SK-N-SH treated with all-trans-retinoic acid at 6 μM for 48 hours (cell line): ENCODE measurements around the gene ZNF217.
"Not testable (repeated sequence)": the region's sequence is repeated elsewhere in the genome, so short reads cannot be mapped to it uniquely, and the experiment has no call there.

ENCODE experiments used
- ATAC-seq: fragments of 200-7000 bp; cut with Tn5 transposase; 3 replicates; pipeline ENCODE4 v1.9.1; 2020; ENCODE audit warnings: mild to moderate bottlenecking, moderate library complexity
- ARNTL ChIP-seq: fragments of 450-650 bp; formaldehyde crosslinking; IDR thresholded peaks from 2 replicates; pipeline ENCODE4 v1.5.0; 2020; ENCODE audit warnings: low read depth, mild to moderate bottlenecking, moderate library complexity, borderline replicate concordance
- BACH2 ChIP-seq: fragments of 250-450 bp; sonication (Bioruptor Pico); IDR thresholded peaks from 2 replicates; pipeline ENCODE4 v1.9.0; 2021; ENCODE audit warnings: mild to moderate bottlenecking, borderline replicate concordance
- CSDC2 ChIP-seq: fragments of 250-450 bp; sonication (Bioruptor Pico); IDR thresholded peaks from 2 replicates; pipeline ENCODE4 v1.5.0; 2020; ENCODE audit warnings: mild to moderate bottlenecking, moderate library complexity
- ESRRG ChIP-seq: fragments of 250-450 bp; sonication (Bioruptor Pico); IDR thresholded peaks from 2 replicates; pipeline ENCODE4 v1.6.1; 2021; ENCODE audit warnings: mild to moderate bottlenecking
- GLIS3 ChIP-seq: fragments of 250-450 bp; sonication (Bioruptor Pico); IDR thresholded peaks from 2 replicates; pipeline ENCODE4 v1.5.0; 2020; ENCODE audit warnings: mild to moderate bottlenecking, moderate library complexity
- ISL1 ChIP-seq: fragments of 250-450 bp; sonication (Bioruptor Pico); IDR thresholded peaks from 2 replicates; pipeline ENCODE4 v2.1.2; 2022; ENCODE audit warnings: mild to moderate bottlenecking, moderate library complexity
- OSR1 ChIP-seq: fragments of 250-450 bp; sonication (Bioruptor Pico); IDR thresholded peaks from 2 replicates; pipeline ENCODE4 v1.8.0; 2022; ENCODE audit warnings: moderate library complexity, mild to moderate bottlenecking, inconsistent platforms
- RARB ChIP-seq: fragments of 250-450 bp; sonication (Bioruptor Pico); IDR thresholded peaks from 2 replicates; pipeline ENCODE4 v1.8.0; 2021; ENCODE audit warnings: mild to moderate bottlenecking, moderate library complexity
- SNAI2 ChIP-seq: fragments of 250-450 bp; sonication (Bioruptor Pico); IDR thresholded peaks from 2 replicates; pipeline ENCODE4 v1.5.0; 2020; ENCODE audit warnings: mild to moderate bottlenecking, moderate library complexity
- TCF4 ChIP-seq: fragments of 250-450 bp; sonication (Bioruptor Pico); IDR thresholded peaks from 2 replicates; pipeline ENCODE4 v1.8.0; 2021; ENCODE audit warnings: mild to moderate bottlenecking, moderate library complexity, borderline replicate concordance
- TOX ChIP-seq: fragments of 250-450 bp; sonication (Bioruptor Pico); IDR thresholded peaks from 2 replicates; pipeline ENCODE4 v1.8.0; 2021; ENCODE audit warnings: mild to moderate bottlenecking, moderate library complexity, borderline replicate concordance
- ZC3H10 ChIP-seq: fragments of 250-450 bp; sonication (Bioruptor Pico); IDR thresholded peaks from 2 replicates; pipeline ENCODE4 v1.5.1; 2021; ENCODE audit warnings: mild to moderate bottlenecking, moderate library complexity
- ZFP3 ChIP-seq: fragments of 250-450 bp; sonication (Bioruptor Pico); IDR thresholded peaks from 2 replicates; pipeline ENCODE4 v1.5.0; 2020; ENCODE audit warnings: mild to moderate bottlenecking, moderate library complexity
- ZFP30 ChIP-seq: fragments of 450-650 bp; formaldehyde crosslinking; IDR thresholded peaks from 2 replicates; pipeline ENCODE4 v1.5.0; 2022; ENCODE audit warnings: mild to moderate bottlenecking, moderate library complexity
- ZNF70 ChIP-seq: fragments of 450-650 bp; formaldehyde crosslinking; IDR thresholded peaks from 2 replicates; pipeline ENCODE4 v1.5.0; 2020; ENCODE audit warnings: mild to moderate bottlenecking, moderate library complexity
- ZNF8 ChIP-seq: fragments of 450-650 bp; formaldehyde crosslinking; IDR thresholded peaks from 2 replicates; pipeline ENCODE4 v1.5.0; 2020; ENCODE audit warnings: mild to moderate bottlenecking, moderate library complexity
- TF ChIP-seq, protein P1 (sequence below): fragments of 250-450 bp; sonication (Bioruptor Pico); IDR thresholded peaks from 2 replicates; pipeline ENCODE4 v1.8.0; 2020; ENCODE audit warnings: mild to moderate bottlenecking, moderate library complexity, borderline replicate concordance
- TF ChIP-seq, protein P2 (sequence below): fragments of 250-450 bp; sonication (Bioruptor Pico); IDR thresholded peaks from 2 replicates; pipeline ENCODE4 v1.5.1; 2020; ENCODE audit warnings: low read depth, mild to moderate bottlenecking, moderate library complexity
- TF ChIP-seq, protein P3 (sequence below): fragments of 250-450 bp; sonication (Bioruptor Pico); IDR thresholded peaks from 2 replicates; pipeline ENCODE4 v1.5.1; 2021; ENCODE audit warnings: mild to moderate bottlenecking, moderate library complexity
- TF ChIP-seq, protein P4 (sequence below): fragments of 250-450 bp; sonication (Bioruptor Pico); IDR thresholded peaks from 2 replicates; pipeline ENCODE4 v1.5.0; 2020; ENCODE audit warnings: mild to moderate bottlenecking, moderate library complexity

Gene ZNF217

DNA sequence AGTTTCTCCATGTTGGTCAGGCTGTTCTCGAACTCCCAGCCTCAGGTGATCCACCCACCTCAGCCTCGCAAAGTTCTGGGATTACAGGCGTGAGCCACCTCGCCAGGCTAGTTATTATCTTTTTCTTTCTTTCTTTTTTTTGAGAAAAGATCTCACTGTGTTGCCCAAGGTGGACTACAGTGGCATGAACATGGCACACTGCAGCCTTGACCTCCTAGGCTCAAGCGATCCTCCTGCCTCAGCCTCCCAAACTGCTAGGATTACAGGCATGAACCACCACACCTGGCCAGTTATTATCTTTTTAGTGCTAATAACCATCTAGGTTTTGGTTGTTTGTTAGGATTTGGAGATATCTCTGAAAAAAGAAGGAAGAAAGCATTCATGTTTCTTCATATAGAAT is 35.8 kb upstream of the ZNF217 start:
- no peak for ATAC-seq
- no peak for TF ChIP-seq ISL1 (CRISPR knock-in tag)
- no peak for TF ChIP-seq BACH2 (CRISPR knock-in tag)
- no peak for TF ChIP-seq GLIS3
- TF ChIP-seq, protein P1, sequence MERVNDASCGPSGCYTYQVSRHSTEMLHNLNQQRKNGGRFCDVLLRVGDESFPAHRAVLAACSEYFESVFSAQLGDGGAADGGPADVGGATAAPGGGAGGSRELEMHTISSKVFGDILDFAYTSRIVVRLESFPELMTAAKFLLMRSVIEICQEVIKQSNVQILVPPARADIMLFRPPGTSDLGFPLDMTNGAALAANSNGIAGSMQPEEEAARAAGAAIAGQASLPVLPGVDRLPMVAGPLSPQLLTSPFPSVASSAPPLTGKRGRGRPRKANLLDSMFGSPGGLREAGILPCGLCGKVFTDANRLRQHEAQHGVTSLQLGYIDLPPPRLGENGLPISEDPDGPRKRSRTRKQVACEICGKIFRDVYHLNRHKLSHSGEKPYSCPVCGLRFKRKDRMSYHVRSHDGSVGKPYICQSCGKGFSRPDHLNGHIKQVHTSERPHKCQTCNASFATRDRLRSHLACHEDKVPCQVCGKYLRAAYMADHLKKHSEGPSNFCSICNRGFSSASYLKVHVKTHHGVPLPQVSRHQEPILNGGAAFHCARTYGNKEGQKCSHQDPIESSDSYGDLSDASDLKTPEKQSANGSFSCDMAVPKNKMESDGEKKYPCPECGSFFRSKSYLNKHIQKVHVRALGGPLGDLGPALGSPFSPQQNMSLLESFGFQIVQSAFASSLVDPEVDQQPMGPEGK (CRISPR knock-in tag) = no peak
- TF ChIP-seq ARNTL (CRISPR knock-in tag) = no peak
- no peak for TF ChIP-seq TOX (CRISPR knock-in tag)
- no peak for TF ChIP-seq SNAI2 (CRISPR knock-in tag)
- TF ChIP-seq, protein P2, sequence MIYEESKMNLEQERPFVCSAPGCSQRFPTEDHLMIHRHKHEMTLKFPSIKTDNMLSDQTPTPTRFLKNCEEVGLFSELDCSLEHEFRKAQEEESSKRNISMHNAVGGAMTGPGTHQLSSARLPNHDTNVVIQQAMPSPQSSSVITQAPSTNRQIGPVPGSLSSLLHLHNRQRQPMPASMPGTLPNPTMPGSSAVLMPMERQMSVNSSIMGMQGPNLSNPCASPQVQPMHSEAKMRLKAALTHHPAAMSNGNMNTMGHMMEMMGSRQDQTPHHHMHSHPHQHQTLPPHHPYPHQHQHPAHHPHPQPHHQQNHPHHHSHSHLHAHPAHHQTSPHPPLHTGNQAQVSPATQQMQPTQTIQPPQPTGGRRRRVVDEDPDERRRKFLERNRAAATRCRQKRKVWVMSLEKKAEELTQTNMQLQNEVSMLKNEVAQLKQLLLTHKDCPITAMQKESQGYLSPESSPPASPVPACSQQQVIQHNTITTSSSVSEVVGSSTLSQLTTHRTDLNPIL = no peak
- TF ChIP-seq ZC3H10 = no peak
- TF ChIP-seq, protein P3, sequence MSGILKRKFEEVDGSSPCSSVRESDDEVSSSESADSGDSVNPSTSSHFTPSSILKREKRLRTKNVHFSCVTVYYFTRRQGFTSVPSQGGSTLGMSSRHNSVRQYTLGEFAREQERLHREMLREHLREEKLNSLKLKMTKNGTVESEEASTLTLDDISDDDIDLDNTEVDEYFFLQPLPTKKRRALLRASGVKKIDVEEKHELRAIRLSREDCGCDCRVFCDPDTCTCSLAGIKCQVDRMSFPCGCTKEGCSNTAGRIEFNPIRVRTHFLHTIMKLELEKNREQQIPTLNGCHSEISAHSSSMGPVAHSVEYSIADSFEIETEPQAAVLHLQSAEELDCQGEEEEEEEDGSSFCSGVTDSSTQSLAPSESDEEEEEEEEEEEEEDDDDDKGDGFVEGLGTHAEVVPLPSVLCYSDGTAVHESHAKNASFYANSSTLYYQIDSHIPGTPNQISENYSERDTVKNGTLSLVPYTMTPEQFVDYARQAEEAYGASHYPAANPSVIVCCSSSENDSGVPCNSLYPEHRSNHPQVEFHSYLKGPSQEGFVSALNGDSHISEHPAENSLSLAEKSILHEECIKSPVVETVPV (CRISPR knock-in tag) = no peak
- no peak for TF ChIP-seq ZNF70
- TF ChIP-seq, protein P4, sequence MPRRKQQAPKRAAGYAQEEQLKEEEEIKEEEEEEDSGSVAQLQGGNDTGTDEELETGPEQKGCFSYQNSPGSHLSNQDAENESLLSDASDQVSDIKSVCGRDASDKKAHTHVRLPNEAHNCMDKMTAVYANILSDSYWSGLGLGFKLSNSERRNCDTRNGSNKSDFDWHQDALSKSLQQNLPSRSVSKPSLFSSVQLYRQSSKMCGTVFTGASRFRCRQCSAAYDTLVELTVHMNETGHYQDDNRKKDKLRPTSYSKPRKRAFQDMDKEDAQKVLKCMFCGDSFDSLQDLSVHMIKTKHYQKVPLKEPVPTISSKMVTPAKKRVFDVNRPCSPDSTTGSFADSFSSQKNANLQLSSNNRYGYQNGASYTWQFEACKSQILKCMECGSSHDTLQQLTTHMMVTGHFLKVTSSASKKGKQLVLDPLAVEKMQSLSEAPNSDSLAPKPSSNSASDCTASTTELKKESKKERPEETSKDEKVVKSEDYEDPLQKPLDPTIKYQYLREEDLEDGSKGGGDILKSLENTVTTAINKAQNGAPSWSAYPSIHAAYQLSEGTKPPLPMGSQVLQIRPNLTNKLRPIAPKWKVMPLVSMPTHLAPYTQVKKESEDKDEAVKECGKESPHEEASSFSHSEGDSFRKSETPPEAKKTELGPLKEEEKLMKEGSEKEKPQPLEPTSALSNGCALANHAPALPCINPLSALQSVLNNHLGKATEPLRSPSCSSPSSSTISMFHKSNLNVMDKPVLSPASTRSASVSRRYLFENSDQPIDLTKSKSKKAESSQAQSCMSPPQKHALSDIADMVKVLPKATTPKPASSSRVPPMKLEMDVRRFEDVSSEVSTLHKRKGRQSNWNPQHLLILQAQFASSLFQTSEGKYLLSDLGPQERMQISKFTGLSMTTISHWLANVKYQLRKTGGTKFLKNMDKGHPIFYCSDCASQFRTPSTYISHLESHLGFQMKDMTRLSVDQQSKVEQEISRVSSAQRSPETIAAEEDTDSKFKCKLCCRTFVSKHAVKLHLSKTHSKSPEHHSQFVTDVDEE (CRISPR knock-in tag) = no peak
- no peak for TF ChIP-seq ZFP30 (CRISPR knock-in tag)
- no peak for TF ChIP-seq ESRRG (CRISPR knock-in tag)

DNA sequence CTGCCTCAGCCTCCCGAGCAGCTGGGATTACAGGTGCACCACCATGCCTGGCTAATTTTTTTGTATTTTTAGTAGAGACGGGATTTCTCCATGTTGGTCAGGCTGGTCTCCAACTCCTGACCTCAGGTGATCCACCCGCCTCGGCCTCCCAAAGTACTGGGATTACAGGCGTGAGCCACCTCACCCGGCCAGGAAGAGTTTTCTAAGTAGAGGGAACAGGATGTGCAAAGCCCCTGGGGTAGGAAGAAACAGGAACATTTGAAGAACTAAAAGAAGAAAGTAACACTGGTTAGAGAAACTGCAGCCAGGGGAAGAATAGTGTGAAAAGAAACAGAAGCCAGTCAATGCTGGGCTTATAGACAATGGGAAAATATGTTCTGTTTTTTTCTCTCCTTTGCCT is 35.1 kb upstream of the ZNF217 start:
- ATAC-seq = not testable (repeated sequence)

DNA sequence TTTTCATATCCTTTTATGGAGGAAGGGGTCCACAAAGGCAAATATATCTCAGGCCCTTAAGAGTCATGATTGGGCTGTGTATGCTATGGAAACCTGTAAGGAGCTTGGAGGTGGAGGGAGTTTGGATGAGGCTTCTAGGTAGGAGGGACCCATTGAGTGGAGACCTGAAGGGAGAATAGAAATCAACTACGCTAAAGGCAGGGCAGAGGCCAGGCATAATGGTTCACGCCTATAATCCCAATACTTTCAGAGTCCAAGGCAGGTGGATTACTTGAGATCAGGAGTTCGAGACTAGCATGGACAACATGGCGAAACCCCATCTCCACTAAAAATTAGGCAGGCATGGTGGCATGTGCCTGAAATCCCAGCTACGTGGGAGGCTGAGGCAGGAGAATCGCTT is 34.4 kb upstream of the ZNF217 start:
- no peak for ATAC-seq
- TF ChIP-seq RARB (CRISPR knock-in tag) (no peak), BACH2 (CRISPR knock-in tag) (no peak), TOX (CRISPR knock-in tag) (no peak), OSR1 (no peak), ZFP30 (CRISPR knock-in tag) (no peak), ESRRG (CRISPR knock-in tag) (no peak), GLIS3 (no peak), ZNF70 (no peak), ISL1 (CRISPR knock-in tag) (no peak)
- TF ChIP-seq, protein P1 (CRISPR knock-in tag) = no peak

DNA sequence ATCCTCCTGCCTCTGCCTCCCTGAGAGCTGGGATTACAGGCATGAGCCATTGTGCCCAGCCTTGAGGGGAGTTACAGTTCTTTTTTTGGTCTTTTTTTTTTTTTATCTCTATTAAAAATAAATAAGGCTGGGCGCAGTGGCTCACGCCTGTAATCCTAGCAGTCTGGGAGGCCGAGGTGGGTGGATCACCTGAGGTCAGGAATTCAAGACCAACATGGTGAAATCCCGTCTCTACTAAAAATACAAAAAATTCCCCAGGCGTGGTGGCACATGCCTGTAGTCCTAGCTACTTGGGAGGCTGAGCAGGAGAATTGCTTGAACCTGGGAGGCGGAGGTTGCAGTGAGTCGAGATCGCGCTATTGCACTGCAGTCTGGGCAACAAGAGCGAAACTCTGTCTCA is 33.4 kb upstream of the ZNF217 start:
- ATAC-seq = not testable (repeated sequence)

DNA sequence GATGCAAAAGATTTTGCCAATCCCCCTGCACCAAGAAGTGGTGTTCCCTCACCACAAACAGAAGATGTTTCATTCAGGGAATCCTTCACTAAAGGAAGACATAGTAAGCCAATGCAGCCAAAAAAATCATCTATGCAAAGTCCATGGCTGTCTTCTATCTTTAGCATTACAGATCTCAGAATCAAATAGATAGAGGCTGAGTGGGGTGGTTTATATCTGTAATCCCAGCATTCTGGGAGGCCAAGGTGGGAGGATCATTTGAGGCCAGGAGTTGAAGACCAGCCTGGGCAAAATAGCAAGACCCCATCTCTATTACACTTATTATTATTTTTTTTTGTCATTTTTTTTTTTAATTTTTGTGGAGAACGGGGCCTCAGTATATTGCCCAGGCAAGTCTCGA is 32.9 kb upstream of the ZNF217 start:
- ATAC-seq = no peak
- TF ChIP-seq ISL1 (CRISPR knock-in tag) (no peak), TCF4 (CRISPR knock-in tag) (no peak), ESRRG (CRISPR knock-in tag) (no peak), SNAI2 (CRISPR knock-in tag) (no peak), CSDC2 (CRISPR knock-in tag) (no peak), RARB (CRISPR knock-in tag) (no peak), ZFP3 (CRISPR knock-in tag) (no peak), ZNF8 (CRISPR knock-in tag) (no peak)
- TF ChIP-seq, protein P3 (CRISPR knock-in tag) = no peak
- TF ChIP-seq, protein P2 = no peak
- TF ChIP-seq, protein P1 (CRISPR knock-in tag) = no peak
